SK-N-MC (cell line): ENCODE measurements around the gene DDAH1.

Experiments
- EZH2 ChIP-seq: fragments of 200-600 bp; sonication (generic); IDR thresholded peaks from one replicate; pipeline ENCODE4 v1.6.1; 2017; ENCODE audit warnings: antibody characterized with exemption
- FOXP2 ChIP-seq: optimal IDR thresholded peaks from 2 replicates; pipeline ENCODE3; 2011; ENCODE audit warnings: mild to moderate bottlenecking, moderate library complexity; ENCODE audit not compliant: insufficient read depth; ENCODE audit errors: extremely low read length, control extremely low read depth
- POLR2AphosphoS5 ChIP-seq: IDR thresholded peaks from 2 replicates; pipeline ENCODE4 v1.6.1; 2012; ENCODE audit warnings: mild to moderate bottlenecking, low read depth, low read length, borderline replicate concordance

- TF ChIP-seq EZH2 (no peak), POLR2AphosphoS5 (no peak), FOXP2 (no peak)
These were observed 2.1 kb upstream of the DDAH1 start for GRCh38 chr1:85467036-85467435.
